ENCODE data around the gene INTS6.
"Not testable (repeated sequence)": the region's sequence is repeated elsewhere in the genome, so short reads cannot be mapped to it uniquely, and the experiment has no call there.

Gene INTS6

DNA sequence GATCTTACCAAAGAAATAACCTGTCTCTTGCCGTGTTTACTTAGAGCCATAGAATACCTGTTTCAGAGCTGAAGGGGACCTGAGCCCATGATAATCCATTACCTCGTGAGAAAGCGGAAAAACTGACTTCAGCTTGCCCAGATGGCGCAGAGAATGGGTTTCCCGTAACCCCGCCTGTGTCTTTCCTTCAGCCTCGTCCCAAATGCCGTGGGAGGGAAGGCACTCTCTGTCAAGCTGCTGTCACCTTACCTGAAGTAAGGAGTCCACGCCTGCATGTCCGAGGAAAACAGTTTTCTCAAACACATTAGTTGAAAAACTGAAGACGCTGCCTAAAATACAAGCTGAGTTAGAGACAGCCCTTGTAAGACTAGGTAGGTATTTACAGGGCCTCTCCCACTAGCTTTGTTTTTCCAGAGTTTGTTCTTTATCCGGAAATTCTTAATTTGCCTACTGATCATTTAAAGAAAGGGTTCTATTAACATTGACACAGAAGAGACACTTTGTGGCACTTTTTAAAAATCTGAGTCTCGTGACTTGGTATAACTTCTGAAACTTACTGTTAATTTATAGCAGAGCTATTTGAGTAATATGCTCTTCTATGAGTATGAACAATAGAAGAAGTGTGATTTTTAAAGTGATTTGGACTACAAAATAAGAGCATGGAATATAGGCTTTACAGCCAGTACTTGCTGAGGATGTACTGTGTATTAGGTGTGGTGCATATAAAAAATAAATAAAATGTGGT lies 1.3 kb upstream of the INTS6 start:
- peak; percentile 31 for DNase-seq (ENCODE audit: low spot score)

DNA sequence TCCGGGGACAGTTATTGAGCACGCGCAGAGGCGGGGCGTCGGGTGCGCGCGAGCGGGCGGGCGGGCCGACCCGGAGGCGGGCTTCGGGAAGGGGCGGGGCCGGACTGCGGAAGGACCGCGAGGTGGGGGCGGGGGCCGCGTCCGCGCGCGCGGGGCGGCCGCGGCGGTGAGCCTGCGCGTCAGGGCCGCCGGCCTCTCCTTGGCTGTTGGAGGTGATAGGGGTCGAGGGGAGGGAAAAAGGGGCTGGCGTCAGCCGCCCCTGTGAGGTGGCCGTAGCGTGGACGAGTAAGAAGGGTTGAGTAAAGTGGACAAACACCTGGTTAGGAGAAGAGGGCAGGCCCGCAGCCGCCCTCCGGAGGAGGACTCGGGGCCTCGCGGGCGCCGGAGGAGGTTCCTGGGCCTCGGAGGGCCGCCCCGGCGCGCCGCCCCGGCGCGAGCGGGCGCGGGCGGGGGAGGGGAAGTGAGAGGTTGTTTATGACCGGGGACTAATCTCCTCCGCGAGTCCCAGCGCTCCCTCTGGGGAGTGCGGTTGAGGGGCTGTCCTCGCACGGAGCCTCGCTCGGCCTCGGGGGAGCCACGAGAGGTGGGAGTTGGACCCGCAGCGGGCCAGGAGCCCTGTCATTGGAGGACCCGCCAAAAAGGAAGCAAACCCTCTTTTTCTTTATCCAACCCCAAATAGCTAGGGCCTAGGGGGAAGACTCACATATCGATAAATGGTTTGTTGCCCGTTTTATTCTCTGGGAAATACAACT lies 547 bp upstream of the INTS6 start:
- DNase-seq (ENCODE audit: low spot score): peak; percentile 85

GRCh38 chr13:51451467-51452360 lies 1.1 kb downstream of the INTS6 start:
- peak; percentile 78 for DNase-seq (ENCODE audit: low spot score)

DNA sequence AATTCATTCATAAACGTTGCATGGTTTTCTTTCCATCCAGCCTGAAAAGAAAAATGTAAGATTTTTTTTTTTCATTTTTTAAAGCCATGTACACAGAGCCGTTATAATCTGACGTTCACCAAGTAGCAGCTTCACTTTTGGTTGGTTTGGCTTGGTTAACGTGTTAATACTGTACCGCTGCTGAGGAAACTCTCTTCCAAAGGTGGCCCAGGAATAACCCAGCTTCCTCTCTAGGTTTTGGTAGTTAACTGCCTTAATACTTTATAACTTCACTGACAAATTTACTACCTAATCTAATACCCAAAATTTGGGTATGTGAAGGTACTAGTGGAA lies 1.7 kb downstream of the INTS6 start:
- DNase-seq (ENCODE audit: low spot score): no peak

- DNase-seq (ENCODE audit: low spot score): no peak
These were observed 3.8 kb downstream of the INTS6 start for GRCh38 chr13:51449018-51449417.

GRCh38 chr13:51444922-51445321 lies 7.9 kb downstream of the INTS6 start:
- DNase-seq (ENCODE audit: low spot score): peak; percentile 22

GRCh38 chr13:51440381-51440780 lies 12.5 kb downstream of the INTS6 start:
- DNase-seq (ENCODE audit: low spot score): no peak

GRCh38 chr13:51437550-51438127 lies 15.2 kb downstream of the INTS6 start:
- no peak for DNase-seq (ENCODE audit: low spot score)

DNA sequence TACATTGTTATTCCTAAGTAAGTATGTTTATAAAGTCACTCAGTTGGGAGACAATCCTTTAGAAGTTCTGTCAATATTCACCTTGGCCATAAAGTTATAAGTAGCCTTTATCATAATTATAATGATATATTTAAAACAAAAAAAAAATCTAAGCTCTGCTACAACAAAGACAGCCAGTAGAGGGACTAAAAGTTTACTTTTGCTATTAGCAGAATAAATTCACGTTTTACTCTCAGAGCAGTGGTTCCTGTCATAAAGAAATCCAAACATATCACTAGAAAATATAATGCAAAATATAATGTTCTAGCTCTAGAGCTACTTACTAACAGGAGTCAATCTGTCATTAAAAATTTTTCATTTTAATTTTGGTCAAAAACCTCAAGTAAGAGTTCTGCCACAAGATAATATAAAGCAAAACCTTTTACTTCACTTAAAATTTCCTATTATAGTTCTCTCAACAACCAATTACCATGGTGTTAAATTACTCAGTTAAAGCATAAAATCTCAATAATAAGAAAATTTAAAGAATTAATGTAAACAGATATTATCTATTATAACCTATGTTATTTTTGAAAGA lies 17.7 kb downstream of the INTS6 start:
- no peak for DNase-seq (ENCODE audit: low spot score)

GRCh38 chr13:51432576-51432975 lies 20.3 kb downstream of the INTS6 start:
- no peak for DNase-seq (ENCODE audit: low spot score)

DNA sequence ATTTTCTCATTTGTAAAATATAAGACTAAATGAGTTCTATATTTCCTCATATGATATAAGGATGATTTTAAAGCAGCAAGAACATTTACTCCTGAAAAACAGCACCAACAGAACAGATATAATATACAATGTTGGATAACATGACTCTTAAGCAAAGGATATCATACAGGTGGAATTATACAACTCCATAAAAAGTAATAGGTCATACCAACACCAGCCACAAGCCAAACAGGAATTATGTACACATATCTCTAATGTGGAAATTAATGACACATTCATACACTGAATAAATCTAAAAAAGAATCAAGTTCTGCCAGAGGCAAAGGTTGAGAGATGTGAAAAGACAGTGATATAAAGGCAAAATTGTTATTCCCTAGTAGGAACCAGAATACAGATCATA lies 25.9 kb downstream of the INTS6 start:
- no peak for DNase-seq (ENCODE audit: low spot score)

- DNase-seq (ENCODE audit: low spot score): no peak
These were observed 27.3 kb downstream of the INTS6 start for GRCh38 chr13:51425410-51426042.

GRCh38 chr13:51423766-51424165 lies 29.1 kb downstream of the INTS6 start:
- no peak for DNase-seq (ENCODE audit: low spot score)

DNA sequence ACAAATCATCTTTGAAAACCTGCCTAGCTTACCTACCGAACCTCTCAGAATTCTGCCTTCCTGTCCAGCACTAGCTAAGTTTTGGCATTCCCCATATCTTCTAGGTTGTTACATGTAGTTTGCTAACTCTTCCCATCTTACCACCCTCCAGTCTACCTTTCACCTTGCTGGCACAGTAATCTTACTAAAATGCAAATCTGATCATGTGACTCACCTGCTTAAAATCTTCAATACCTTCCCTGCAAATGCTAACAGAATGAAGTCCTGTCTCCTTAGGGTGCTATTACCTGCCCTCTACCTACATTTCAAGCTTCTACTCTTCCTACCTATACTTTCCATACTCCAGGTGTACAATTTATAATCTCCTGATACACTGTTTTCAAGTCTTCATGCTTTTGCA lies 30.4 kb downstream of the INTS6 start:
- no peak for DNase-seq (ENCODE audit: low spot score)

DNA sequence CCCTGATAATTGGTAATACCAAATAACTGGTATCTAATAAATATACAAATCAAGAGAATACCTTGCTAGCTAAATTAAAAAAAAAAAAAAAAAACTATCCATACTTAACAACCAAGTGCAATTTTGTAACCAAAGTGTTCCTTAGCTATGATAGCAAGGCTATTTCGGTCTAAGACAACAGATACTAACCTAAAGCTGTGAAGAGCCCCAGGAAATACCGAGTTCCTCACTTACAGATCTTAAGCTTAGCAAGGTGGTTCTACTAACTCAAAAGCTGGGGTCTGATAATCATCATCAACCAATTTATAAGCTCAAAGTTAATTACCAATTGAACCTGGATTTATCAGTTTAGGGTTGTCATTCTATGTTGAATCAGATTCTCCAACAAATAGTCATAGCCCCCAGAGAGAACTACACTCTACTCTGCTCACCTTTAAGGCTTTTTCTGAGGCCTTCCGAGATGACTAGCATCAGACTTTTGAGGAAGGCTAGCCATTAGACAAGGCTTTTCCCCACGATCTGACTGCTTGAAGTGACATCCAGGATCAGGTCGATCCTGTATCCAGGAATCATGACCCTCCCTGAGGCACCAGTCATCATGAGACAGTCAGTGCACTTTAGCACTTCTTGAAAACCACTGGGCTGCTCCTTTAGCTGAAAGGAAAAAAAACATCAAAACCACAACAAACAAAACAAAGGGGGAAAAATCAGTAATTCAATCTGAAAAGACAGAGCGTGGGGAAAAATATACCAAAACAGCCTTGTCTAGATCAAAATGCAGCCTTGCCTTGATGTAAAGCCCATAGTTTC lies 31.9 kb downstream of the INTS6 start:
- no peak for DNase-seq (ENCODE audit: low spot score)

DNA sequence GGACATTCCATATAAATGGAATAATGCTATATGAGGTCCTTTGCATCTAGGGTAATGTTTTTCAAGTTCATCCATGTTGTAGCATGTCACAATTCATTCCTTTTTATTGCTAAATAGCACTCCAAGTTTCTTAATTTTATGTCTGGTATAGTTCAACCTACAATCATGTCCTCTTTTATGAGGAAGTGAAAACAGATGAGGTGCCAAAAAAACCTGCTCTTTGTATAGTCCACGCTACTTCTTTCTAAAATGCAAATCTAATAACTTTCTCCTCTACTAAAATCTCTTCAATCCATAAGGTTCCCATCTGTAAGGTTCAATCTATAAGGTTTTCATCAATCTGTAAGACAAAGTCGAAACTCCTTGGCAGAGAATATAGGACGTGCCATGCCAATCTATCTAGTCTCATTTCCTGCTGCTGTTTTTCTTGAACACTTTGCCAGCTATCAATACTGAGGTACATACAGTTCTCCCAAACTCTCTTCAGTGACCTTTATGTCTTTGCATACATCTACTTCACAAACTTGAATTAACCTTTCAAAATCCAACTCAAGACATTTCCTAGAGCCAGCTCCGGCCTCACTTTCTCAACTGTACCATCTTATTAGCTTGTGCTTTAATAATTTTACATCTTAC lies 33.7 kb downstream of the INTS6 start:
- no peak for DNase-seq (ENCODE audit: low spot score)

DNA sequence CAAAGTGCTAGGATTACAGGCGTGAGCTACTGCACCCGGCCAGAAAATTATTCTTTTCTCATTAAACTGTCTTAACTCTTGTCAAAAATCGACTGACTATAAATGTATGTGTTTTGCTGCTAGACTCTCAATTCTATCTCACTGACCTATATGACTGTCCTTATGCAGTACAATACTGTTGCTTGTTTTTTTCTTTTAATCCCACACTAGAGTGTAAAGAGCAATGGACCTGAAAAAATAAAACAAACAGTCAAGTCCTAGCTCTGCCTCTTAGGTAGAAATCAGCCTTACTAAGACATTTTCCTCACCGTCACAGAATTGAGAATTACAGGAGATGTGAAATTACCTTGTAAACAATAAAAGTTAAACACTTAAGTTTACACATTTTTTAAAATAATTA lies 35.1 kb downstream of the INTS6 start:
- no peak for DNase-seq (ENCODE audit: low spot score)

DNA sequence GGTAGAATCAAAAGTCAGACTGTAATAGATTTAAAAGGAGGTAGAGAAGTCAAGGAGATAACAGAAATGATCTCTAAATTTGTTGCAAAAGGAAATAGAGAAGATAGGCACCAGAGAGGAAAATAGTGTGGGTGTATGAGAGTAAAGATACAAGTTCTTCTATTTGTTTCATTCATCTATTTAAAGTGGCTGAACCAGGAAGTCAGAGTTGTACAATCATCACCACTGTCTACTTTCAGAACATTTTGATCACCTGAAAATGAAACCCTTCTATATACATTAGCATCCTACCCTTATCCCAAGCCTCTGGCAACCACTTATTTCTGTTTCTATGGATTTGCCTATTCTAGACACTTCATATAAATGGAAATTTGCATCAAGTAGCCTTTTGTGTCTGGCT lies 36.7 kb downstream of the INTS6 start:
- no peak for DNase-seq (ENCODE audit: low spot score)

GRCh38 chr13:51415339-51415738 lies 37.5 kb downstream of the INTS6 start:
- DNase-seq (ENCODE audit: low spot score): not testable (repeated sequence)

GRCh38 chr13:51412431-51412830 lies 40.4 kb downstream of the INTS6 start:
- no peak for DNase-seq (ENCODE audit: low spot score)

All from putamen (tissue), 1 donor.